Activated CD8-positive, alpha-beta memory T cell treated with anti-CD3 and anti-CD28 coated beads for 48 hours (primary cell): ENCODE measurements around the gene DNHD1.
A peak's percentile ranks its signal among the peaks of the same experiment; 100 is the strongest.
"Not testable (repeated sequence)": the region's sequence is repeated elsewhere in the genome, so short reads cannot be mapped to it uniquely, and the experiment has no call there.

Experiments used
- DNase-seq, 3 experiments: peaks; one replicate each; pipeline ENCODE4 v3.0.0-alpha.2; 2020; ENCODE audit warnings: low read depth in 2 of 3, low spot score in 2 of 3

Gene DNHD1

GRCh38 chr11:6476571-6476970 is 20.5 kb upstream of the DNHD1 start:
- no peak for DNase-seq

DNA sequence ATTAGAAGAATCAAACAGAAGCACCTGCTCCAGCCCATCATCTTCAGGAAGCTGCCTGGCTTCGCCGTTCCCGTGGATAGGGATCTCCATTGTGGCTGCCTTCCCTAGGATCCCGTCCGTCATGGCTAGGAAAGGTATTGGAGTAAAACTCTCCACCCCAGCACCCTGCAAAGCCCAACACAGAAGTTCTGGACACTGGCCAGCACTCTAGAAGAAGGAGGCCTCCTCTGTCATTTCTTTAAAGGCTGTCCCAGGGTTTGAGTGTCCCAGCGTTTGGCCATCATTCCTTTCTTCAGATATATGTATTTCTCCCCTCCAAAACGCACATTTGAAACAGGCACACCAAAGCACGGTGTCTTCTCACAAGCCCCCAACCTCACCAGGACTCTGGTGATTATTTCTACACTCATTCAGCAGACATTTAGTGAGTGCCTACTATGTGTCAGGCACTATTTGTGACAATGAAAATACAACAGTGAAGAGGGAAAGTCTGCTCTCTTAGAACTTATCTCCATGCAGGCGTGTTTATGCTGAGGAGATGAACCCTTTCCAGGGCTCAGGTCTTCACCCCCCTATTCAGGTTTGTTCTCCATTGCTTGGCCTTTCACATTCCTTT is 16.7 kb upstream of the DNHD1 start:
- no peak for DNase-seq

- peak; percentile 74 to 90 (median 89) for DNase-seq
These were observed 15.8 kb upstream of the DNHD1 start, which contains the start of the genes ARFIP2 and TIMM10B for GRCh38 chr11:6481012-6481923. Gene ARFIP2 (minus strand): TSS chr11:6481331. CDS start chr11:6480421, 910 bp downstream. Gene TIMM10B (plus strand): TSS chr11:6481501. CDS start chr11:6481517, 16 bp downstream.

DNA sequence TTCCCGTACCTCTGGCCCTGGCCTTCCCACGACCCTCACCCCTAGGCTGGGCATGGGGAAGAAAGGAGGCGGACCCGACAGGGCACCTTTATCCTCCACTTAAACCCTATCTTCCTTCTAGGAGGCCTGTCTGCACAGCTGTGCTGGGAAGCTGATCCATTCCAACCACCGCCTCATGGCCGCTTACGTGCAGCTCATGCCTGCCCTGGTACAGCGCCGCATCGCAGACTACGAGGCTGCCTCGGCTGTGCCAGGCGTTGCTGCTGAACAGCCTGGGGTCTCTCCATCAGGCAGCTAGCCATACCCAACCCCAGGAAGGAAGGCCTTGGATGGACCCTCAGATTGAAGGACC is 15.2 kb upstream of the DNHD1 start:
- no peak for DNase-seq

GRCh38 chr11:6482441-6482840 is 14.6 kb upstream of the DNHD1 start:
- no peak for DNase-seq

DNA sequence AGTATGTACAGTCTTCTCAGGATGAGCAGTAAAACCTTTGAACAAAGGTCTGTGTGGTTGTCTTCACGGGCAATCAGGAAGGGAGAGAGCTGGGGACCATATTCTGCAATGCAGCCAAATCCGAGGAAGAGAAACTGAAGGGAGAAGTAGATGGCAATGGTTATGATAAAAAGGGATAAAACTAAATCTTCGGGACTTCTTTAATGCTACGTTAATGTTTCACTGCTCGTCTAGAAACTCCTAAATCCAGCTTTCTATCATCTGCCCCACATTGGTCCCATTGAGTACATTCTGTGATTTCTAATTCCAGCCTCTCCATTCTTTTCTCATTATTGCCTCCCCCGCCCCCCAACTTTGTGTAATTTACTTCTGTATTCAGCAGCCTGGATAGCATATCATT is 14.1 kb upstream of the DNHD1 start:
- no peak for DNase-seq

DNA sequence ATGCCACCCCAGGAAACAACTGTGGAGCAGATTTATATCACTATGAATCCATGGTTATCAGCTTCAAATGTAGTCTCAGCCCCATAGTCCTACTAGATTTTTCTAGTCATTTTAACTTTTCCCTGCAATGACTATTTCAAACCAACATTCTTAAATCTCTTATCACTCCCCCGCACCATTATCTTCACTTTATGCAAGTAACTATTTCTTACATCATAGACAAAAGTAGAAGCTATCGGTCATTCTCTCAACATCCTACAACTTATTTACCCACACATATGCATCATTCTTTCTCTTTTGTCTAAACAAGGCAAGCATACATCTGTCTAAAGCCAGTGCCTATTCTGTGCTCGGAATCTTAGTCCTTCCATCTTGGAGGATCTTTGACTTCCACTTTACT is 11.4 kb upstream of the DNHD1 start:
- no peak for DNase-seq

- DNase-seq = no peak
These were observed 10.8 kb upstream of the DNHD1 start for GRCh38 chr11:6486256-6486655.

- no peak for DNase-seq
These were observed 10.1 kb upstream of the DNHD1 start for GRCh38 chr11:6486938-6487337.

- DNase-seq = no peak
These were observed 8.7 kb upstream of the DNHD1 start for GRCh38 chr11:6488342-6488741.

DNA sequence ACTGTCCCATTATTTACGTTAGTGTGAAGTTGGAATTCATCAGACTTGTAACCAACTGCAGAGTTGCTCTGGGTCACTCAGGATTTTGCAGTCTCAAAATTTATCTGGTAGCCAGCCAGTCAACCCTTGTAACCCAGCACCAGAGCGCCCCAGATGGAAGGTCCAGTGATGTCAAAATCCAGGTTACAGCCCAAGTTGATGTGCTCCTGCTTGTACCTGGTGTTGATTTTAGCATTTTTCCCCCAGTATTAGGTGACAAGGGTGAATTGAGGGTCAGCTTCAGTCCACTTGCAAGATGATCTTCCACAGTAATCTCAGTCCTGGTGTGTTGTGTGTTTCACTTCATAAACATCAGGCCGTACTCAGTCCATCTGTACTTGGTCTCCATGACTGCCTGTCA is 8.3 kb upstream of the DNHD1 start:
- DNase-seq = no peak

DNA sequence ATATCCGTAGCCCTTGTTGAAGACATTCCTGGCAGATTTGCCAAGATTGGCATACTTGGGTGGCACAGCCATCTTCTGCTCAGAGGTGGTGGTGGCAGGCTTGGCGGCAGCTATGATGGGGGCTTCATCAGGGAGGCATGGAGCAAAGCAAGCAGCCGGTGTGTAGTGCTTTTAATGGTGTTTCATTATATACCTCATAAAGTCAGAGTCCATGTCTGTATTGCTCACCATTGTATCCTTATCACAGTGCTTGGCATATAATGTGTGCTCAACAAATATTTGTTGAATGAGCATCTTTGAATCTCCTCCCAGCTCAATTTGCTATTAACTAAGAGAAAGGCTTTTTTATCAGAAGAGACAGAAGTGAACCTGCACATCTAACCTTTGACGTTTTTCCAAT is 7.8 kb upstream of the DNHD1 start:
- no peak for DNase-seq

- no peak for DNase-seq
These were observed 1.0 kb downstream of the DNHD1 start for GRCh38 chr11:6498121-6498520.

DNA sequence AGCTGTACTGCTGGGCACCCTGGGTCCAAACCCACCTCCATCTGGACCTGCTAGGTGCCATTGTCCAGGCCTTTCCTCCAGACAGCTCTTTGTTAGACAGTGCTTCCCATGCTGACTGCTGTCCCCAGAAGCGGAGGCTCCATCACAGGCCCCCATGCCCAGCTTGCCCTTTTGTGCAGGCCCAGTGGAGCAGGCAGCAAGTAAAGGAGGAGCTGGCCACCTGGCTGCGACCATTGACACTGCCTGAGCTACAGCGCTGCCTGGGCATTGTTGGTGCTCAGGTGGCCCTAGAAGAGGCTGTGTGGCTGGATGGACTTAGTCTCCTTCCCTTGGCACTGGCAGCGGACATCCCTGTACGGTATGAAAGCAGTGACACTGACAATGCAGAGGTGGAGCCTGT is 1.5 kb downstream of the DNHD1 start:
- DNase-seq = no peak

DNA sequence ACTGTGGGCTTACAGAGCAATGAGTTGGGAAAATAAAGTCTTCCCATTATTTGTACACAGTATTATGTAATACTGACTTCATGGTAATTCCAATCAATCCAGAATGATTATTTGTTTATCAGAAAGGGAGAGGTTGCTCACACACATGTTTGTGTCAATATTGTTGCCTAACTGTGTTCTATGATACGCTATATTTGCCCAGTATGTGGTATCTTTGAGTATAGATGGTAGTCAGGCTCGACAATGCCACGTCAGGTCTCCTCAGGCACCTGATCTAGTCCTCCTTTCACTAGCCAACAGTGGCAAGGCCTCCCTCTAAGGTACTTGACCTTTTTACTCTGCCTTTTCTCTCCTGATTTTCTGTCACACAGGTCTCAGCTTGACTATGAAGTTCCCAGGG is 5.3 kb downstream of the DNHD1 start:
- DNase-seq = no peak

GRCh38 chr11:6504166-6504565 is 7.1 kb downstream of the DNHD1 start:
- DNase-seq = no peak

- DNase-seq = no peak
These were observed 8.6 kb downstream of the DNHD1 start for GRCh38 chr11:6505577-6506240.

DNA sequence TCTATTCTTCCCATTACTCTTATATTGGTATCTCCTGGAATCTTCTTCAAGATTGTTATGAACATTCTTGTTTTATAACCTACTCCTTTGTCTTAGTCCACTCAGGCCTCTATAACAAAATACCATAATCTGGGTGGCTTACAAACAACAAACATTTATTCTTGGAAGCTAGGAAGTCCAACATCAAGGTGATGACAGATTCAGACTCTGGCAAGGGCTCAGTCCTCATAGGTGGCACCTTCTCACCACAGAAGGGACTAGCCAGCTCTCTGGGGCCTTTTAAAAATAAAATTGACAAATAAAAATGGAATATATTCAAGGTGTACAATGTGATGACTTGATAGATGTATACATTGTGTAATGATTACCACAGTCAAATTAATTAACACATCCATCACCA is 19.8 kb downstream of the DNHD1 start:
- DNase-seq = no peak

DNA sequence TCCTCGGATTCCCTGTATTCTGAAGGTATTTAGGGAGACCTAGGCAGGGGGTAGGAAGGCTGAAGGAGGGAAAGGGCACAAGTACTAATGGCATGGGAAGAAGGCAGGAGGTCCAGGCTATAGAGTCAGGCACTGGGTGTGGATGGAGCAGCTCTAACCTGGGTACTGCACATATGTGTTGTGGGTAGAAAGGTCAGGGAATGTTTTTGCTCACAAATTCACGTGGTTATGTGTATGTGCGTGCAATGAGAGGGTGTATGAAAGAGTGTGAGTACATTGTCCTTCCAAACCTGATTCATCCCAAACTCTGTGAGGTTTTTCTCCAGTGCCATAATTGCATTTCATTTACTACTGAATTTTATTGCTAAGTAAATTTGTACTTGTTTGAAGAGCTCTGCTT is 23.2 kb downstream of the DNHD1 start:
- DNase-seq = no peak

DNA sequence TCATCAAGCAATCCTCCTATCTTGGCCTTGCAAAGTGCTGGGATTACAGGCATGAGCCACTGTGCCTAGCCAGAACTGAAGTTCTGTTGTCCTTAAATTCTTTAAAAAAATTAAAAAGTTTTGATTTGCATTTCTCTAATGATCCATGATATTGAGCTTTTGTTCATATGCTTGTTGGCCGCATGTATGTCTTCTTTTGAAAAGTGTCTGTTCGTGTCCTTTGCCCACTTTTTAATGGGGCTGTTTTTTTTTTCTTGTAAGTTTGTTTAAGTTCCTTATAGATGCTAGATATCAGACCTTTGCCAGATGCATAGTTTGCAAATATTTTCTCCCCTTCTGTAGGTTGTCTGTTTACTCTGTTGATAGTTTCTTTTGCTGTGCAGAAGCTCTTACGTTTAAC is 24.9 kb downstream of the DNHD1 start:
- not testable (repeated sequence) for DNase-seq

DNA sequence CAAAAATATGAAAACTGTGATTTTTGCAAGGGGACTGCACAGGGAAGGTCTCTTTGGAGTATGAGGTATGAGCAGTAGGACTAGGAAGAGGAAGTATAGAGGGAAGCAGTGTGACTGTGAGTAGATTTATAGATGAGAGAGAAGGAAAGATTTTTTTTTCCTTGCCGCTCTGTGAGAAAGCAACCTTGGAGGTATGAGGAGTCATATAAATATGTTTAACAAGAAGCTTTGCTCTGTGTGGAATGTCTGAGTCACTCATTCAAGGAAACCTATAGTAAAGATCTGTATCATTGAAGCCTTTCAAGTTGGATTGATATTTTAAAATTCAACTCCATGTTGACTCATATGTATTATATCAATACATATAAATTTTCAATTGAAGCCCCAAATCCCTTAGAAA is 26.2 kb downstream of the DNHD1 start:
- no peak for DNase-seq
